RWPE2 (cell line): ENCODE data around the gene PCBP4.

Experiments used
- ATAC-seq: fragments of 200-7000 bp; cut with Tn5 transposase; 3 replicates; pipeline ENCODE4 v1.9.1; 2021; ENCODE audit warnings: low read depth
- DNase-seq: peaks from one replicate; pipeline ENCODE4 v3.0.0-alpha.2; 2020; ENCODE audit warnings: low spot score
- H3K27ac ChIP-seq: fragments of 450-650 bp; 2 replicates; pipeline ENCODE4 v1.5.1; 2017; ENCODE audit warnings: mild to moderate bottlenecking; ENCODE audit not compliant: poor library complexity, severe bottlenecking
- H3K27me3 ChIP-seq: fragments of 250-450 bp; sonication (Bioruptor Pico); 2 replicates; pipeline ENCODE4 v1.5.1; 2021; ENCODE audit warnings: mild to moderate bottlenecking, moderate library complexity; ENCODE audit not compliant: insufficient read depth, poor library complexity, severe bottlenecking
- H3K36me3 ChIP-seq: fragments of 250-450 bp; sonication (Bioruptor Pico); 2 replicates; pipeline ENCODE4 v1.5.1; 2020; ENCODE audit warnings: low read depth, mild to moderate bottlenecking, moderate library complexity
- H3K4me1 ChIP-seq: fragments of 250-450 bp; sonication (Bioruptor Pico); 2 replicates; pipeline ENCODE4 v1.5.1; 2021; ENCODE audit warnings: mild to moderate bottlenecking, moderate library complexity; ENCODE audit not compliant: insufficient read depth, poor library complexity, severe bottlenecking
- H3K4me3 ChIP-seq: fragments of 250-450 bp; sonication (Bioruptor Pico); 2 replicates; pipeline ENCODE4 v1.5.1; 2021; ENCODE audit warnings: mild to moderate bottlenecking, moderate library complexity; ENCODE audit not compliant: severe bottlenecking
- H3K9me3 ChIP-seq: fragments of 250-450 bp; sonication (Bioruptor Pico); 2 replicates; pipeline ENCODE4 v1.5.1; 2021; ENCODE audit warnings: mild to moderate bottlenecking, moderate library complexity; ENCODE audit not compliant: severe bottlenecking
- CTCF ChIP-seq: fragments of 450-650 bp; IDR thresholded peaks from one replicate; pipeline ENCODE4 v1.5.1; 2017; ENCODE audit warnings: mild to moderate bottlenecking, moderate library complexity; ENCODE audit not compliant: poor library complexity, severe bottlenecking

PCBP4 gene

GRCh38 chr3:51961011-51961410 lies 6.2 kb downstream of the PCBP4 start:
- peak; percentile 68 for DNase-seq

GRCh38 chr3:51960386-51960785 lies 6.9 kb downstream of the PCBP4 start:
- no peak for ATAC-seq
- TF ChIP-seq CTCF, result no peak

More at GRCh38 chr3:51961011-51961410, 6.2 kb downstream of the PCBP4 start:
- no peaks in the 10 kb centered on the region for H3K4me1 ChIP-seq
- no peak overlapping the region for H3K4me3 ChIP-seq
- no peaks in the 10 kb centered on the region for H3K36me3 ChIP-seq
- H3K27me3 ChIP-seq, result no peaks in the 10 kb centered on the region
- H3K27ac ChIP-seq, result no peak overlapping the region
- TF ChIP-seq CTCF, result no peak
- no peak for ATAC-seq
- H3K9me3 ChIP-seq, result no peaks in the 10 kb centered on the region

GRCh38 chr3:51959651-51960050 lies 7.6 kb downstream of the PCBP4 start:
- Histone ChIP-seq H3K36me3 (no peaks in the 10 kb centered on the region), H3K9me3 (no peaks in the 10 kb centered on the region), H3K4me1 (no peaks in the 10 kb centered on the region), H3K27me3 (no peaks in the 10 kb centered on the region), H3K4me3 (no peak overlapping the region), H3K27ac (no peak overlapping the region)
- DNase-seq (no peak), ATAC-seq (no peak)
- no peak for TF ChIP-seq CTCF

More at GRCh38 chr3:51960386-51960785, 6.9 kb downstream of the PCBP4 start:
- Histone ChIP-seq H3K27ac (no peak overlapping the region), H3K4me1 (no peaks in the 10 kb centered on the region), H3K36me3 (no peaks in the 10 kb centered on the region), H3K9me3 (no peaks in the 10 kb centered on the region), H3K27me3 (no peaks in the 10 kb centered on the region), H3K4me3 (no peak overlapping the region)
- no peak for DNase-seq

- Histone ChIP-seq H3K36me3 (no peaks in the 10 kb centered on the region), H3K27ac (no peak overlapping the region), H3K4me3 (no peak overlapping the region), H3K27me3 (no peaks in the 10 kb centered on the region), H3K9me3 (no peaks in the 10 kb centered on the region), H3K4me1 (no peaks in the 10 kb centered on the region)
- TF ChIP-seq CTCF, result no peak
- ATAC-seq (no peak), DNase-seq (no peak)
These were observed 8.4 kb downstream of the PCBP4 start for GRCh38 chr3:51958603-51959521.
